ENCODE measurements around the gene ROBO1. TPM values are rescaled to one million over a fixed set of nuclear protein-coding genes. Genes with fewer than 3 reads are reported as not detected.

Gene ROBO1
- total RNA-seq, 1 donor from 2014 or later: 71.7 TPM

GRCh38 chr3:78830470-78830869 lies 937.3 kb downstream of the ROBO1 start:
- Histone ChIP-seq H3K79me2 (ENCODE audit: insufficient read depth, low read length) (no peaks in the 10 kb centered on the region), H3K27me3 (ENCODE audit: insufficient read depth, low read length) (no peaks in the 10 kb centered on the region), H3K4me3 (ENCODE audit: insufficient read depth, low read depth, low read length) (no peak overlapping the region), H3K27ac (ENCODE audit: low read depth, low read length) (no peak overlapping the region), H4K20me1 (ENCODE audit: insufficient read depth, low read length) (no peaks in the 10 kb centered on the region), H3K9ac (ENCODE audit: low read length) (no peak overlapping the region), H2AFZ (ENCODE audit: low read depth, low read length) (no peak overlapping the region), H3K36me3 (ENCODE audit: insufficient read depth, low read length) (no peaks in the 10 kb centered on the region), H3K4me2 (ENCODE audit: low read length) (no peak overlapping the region), H3K9me3 (ENCODE audit: insufficient read depth, low read depth, low read length) (no peaks in the 10 kb centered on the region), H3K4me1 (ENCODE audit: insufficient read depth, low read length) (no peaks in the 10 kb centered on the region)
- Mint-ChIP-seq H3K4me3 (ENCODE audit: unreplicated experiment) (no peak overlapping the region), H3K36me3 (ENCODE audit: low read depth, unreplicated experiment) (no peaks in the 10 kb centered on the region), H3K27ac (ENCODE audit: unreplicated experiment) (no peak overlapping the region), H3K4me1 (ENCODE audit: low read depth, unreplicated experiment) (no peaks in the 10 kb centered on the region), H3K27me3 (ENCODE audit: low read depth, unreplicated experiment) (no peaks in the 10 kb centered on the region), H3K9me3 (ENCODE audit: unreplicated experiment) (peaks cover 6% of the 10 kb centered on the region)
- DNase-seq (ENCODE audit: low read depth): no peak
- FAIRE-seq: no peak
- TF ChIP-seq CTCF (IDR thresholded peaks at IDR 0.05; ENCODE audit: insufficient read depth, low read depth, low read length) (no peak), EZH2 (IDR thresholded peaks at IDR 0.05; ENCODE audit: insufficient read depth, low read length) (no peak)

GRCh38 chr3:78827618-78828017 lies 940.2 kb downstream of the ROBO1 start:
- peaks cover 4% of the 10 kb centered on the region for H4K20me1 ChIP-seq (ENCODE audit: insufficient read depth, low read length)
- no peaks in the 10 kb centered on the region for H3K36me3 ChIP-seq (ENCODE audit: insufficient read depth, low read length)
- H3K4me3 ChIP-seq (ENCODE audit: insufficient read depth, low read depth, low read length): no peak overlapping the region
- DNase-seq (ENCODE audit: low read depth) (no peak), FAIRE-seq (no peak)
- H3K9ac ChIP-seq (ENCODE audit: low read length): no peak overlapping the region
- no peaks in the 10 kb centered on the region for H3K36me3 Mint-ChIP-seq (ENCODE audit: low read depth, unreplicated experiment)
- H3K27ac ChIP-seq (ENCODE audit: low read depth, low read length): no peak overlapping the region
- peaks cover 14% of the 10 kb centered on the region for H3K4me1 Mint-ChIP-seq (ENCODE audit: low read depth, unreplicated experiment)
- H3K9me3 ChIP-seq (ENCODE audit: insufficient read depth, low read depth, low read length): no peaks in the 10 kb centered on the region
- no peaks in the 10 kb centered on the region for H3K27me3 Mint-ChIP-seq (ENCODE audit: low read depth, unreplicated experiment)
- TF ChIP-seq CTCF (IDR thresholded peaks at IDR 0.05; ENCODE audit: insufficient read depth, low read depth, low read length): no peak
- TF ChIP-seq EZH2 (IDR thresholded peaks at IDR 0.05; ENCODE audit: insufficient read depth, low read length): no peak
- H3K4me3 Mint-ChIP-seq (ENCODE audit: unreplicated experiment): no peak overlapping the region
- H2AFZ ChIP-seq (ENCODE audit: low read depth, low read length): no peak overlapping the region
- H3K9me3 Mint-ChIP-seq (ENCODE audit: unreplicated experiment): peaks cover 6% of the 10 kb centered on the region
- no peak overlapping the region for H3K27ac Mint-ChIP-seq (ENCODE audit: unreplicated experiment)
- no peaks in the 10 kb centered on the region for H3K27me3 ChIP-seq (ENCODE audit: insufficient read depth, low read length)
- no peaks in the 10 kb centered on the region for H3K79me2 ChIP-seq (ENCODE audit: insufficient read depth, low read length)
- no peak overlapping the region for H3K4me2 ChIP-seq (ENCODE audit: low read length)
- H3K4me1 ChIP-seq (ENCODE audit: insufficient read depth, low read length): peaks cover 5% of the 10 kb centered on the region

- Histone ChIP-seq H3K9me3 (ENCODE audit: insufficient read depth, low read depth, low read length) (no peaks in the 10 kb centered on the region), H4K20me1 (ENCODE audit: insufficient read depth, low read length) (peaks cover 4% of the 10 kb centered on the region), H3K27me3 (ENCODE audit: insufficient read depth, low read length) (no peaks in the 10 kb centered on the region), H3K4me3 (ENCODE audit: insufficient read depth, low read depth, low read length) (no peak overlapping the region), H3K27ac (ENCODE audit: low read depth, low read length) (no peak overlapping the region), H3K9ac (ENCODE audit: low read length) (no peak overlapping the region), H3K4me2 (ENCODE audit: low read length) (no peak overlapping the region), H3K4me1 (ENCODE audit: insufficient read depth, low read length) (peaks cover 5% of the 10 kb centered on the region), H3K79me2 (ENCODE audit: insufficient read depth, low read length) (no peaks in the 10 kb centered on the region), H3K36me3 (ENCODE audit: insufficient read depth, low read length) (no peaks in the 10 kb centered on the region), H2AFZ (ENCODE audit: low read depth, low read length) (no peak overlapping the region)
- no peak overlapping the region for H3K4me3 Mint-ChIP-seq (ENCODE audit: unreplicated experiment)
- no peak overlapping the region for H3K27ac Mint-ChIP-seq (ENCODE audit: unreplicated experiment)
- DNase-seq (ENCODE audit: low read depth) (no peak), FAIRE-seq (no peak)
- peaks cover 6% of the 10 kb centered on the region for H3K9me3 Mint-ChIP-seq (ENCODE audit: unreplicated experiment)
- H3K36me3 Mint-ChIP-seq (ENCODE audit: low read depth, unreplicated experiment): no peaks in the 10 kb centered on the region
- H3K27me3 Mint-ChIP-seq (ENCODE audit: low read depth, unreplicated experiment): no peaks in the 10 kb centered on the region
- H3K4me1 Mint-ChIP-seq (ENCODE audit: low read depth, unreplicated experiment): peaks cover 14% of the 10 kb centered on the region
- no peak for TF ChIP-seq EZH2 (IDR thresholded peaks at IDR 0.05; ENCODE audit: insufficient read depth, low read length)
- TF ChIP-seq CTCF (IDR thresholded peaks at IDR 0.05; ENCODE audit: insufficient read depth, low read depth, low read length): no peak
Observed at GRCh38 chr3:78825858-78826215, 942.0 kb downstream of the ROBO1 start.
